DMS53 treated with DMSO at 0.1 percent for 48 hours (cell line): ENCODE measurements around the gene TMEM50B.
"Not testable (repeated sequence)": the region's sequence is repeated elsewhere in the genome, so short reads cannot be mapped to it uniquely, and the experiment has no call there.

ENCODE experiments used
- DNase-seq: peaks from one replicate; lab custom pipeline; 2025; ENCODE audit not compliant: unreplicated experiment; lab: John Stamatoyannopoulos, UW

TMEM50B gene

GRCh38 chr21:33479679-33480480 lies at the start of gene TMEM50B:
TSS of gene TMEM50B (minus strand) at chr21:33479974. CDS start at chr21:33468885, 11,089 bp downstream.
- peak; percentile 84 for DNase-seq

- no peak for DNase-seq
These were observed 43.2 kb upstream of the TMEM50B start for GRCh38 chr21:33522953-33523349.

- DNase-seq, result no peak
These were observed 42.7 kb upstream of the TMEM50B start for GRCh38 chr21:33522297-33522952.

DNA sequence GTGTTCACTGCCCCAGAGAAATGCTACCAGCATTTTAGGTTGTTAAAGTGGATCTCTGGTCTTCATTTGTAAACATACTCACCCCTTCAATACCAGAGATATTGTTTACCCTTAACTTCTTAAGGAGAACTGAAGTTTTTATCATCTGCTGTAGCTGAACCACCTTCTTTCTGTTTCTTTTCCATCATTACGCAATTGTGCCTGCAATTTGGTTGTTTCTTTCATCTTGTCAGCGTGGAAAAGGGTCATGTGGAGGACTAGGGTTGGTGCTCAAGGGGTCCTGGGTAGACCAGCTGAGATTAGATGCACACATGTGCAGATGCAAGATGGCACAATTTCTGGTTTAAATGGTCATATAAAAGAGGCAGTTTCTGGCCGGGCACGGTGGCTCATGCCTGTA lies 39.1 kb upstream of the TMEM50B start:
- DNase-seq, result no peak

- no peak for DNase-seq
These were observed 34.5 kb upstream of the TMEM50B start for GRCh38 chr21:33514229-33514628.

GRCh38 chr21:33512481-33512880 lies 32.7 kb upstream of the TMEM50B start:
- no peak for DNase-seq

DNA sequence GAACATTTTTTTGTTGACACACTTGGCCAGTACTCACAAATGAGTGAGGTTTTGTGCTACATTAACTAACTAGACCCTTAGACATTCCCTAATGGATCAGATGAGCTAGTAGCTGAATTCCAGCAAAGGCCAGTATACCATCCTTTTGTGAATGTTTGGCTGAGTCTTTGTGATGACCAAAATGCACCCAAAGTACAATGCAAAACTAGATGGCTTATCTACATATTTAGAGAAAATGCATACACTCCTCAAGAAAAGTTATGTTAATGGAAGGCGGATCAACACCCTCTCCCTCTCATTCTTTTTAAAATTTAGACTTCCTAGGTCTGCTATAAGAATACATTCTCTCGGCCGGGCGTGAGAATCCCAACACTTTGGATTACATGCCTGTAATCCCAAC lies 31.9 kb upstream of the TMEM50B start:
- DNase-seq, result no peak

- DNase-seq, result no peak
These were observed 31.1 kb upstream of the TMEM50B start for GRCh38 chr21:33510826-33511225.

DNA sequence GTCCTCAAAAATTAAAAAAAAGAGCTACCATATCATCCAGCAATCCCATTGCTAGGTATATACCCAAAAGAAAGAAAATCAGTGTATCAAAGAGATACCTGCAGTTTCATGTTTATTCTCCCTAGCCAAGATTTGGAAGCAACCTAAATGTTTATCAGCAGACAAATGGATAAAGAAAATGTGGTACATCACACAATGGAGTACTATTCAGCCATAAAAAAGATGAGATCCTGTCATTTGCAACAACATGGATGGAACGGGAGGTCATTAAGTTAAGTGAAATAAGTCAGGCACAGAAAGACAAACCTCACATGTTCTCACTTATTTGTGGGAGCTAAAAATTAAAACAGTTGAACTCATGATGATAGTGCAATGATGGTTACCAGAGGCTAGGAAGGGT lies 27.2 kb upstream of the TMEM50B start:
- not testable (repeated sequence) for DNase-seq

DNA sequence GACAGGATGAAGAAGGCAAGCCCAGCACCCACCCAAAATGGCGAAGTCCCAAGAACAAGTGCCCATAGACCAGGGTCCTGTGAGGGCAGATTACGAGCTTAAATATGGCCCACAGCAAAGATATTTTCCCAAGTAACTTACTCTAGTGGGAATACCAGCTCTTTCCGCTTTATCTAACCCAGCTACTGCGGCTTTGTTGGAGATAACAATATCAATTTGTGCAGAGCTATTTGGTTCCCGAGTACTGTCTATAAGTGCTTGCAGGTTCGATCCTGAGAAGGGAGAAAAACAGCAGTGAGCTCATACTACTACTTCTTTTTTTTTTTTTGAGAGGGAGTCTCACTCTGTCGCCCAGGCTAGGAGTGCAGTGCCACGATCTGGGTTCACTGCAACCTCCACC lies 26.1 kb upstream of the TMEM50B start:
- DNase-seq, result no peak

GRCh38 chr21:33496345-33496744 lies 16.6 kb upstream of the TMEM50B start:
- DNase-seq, result no peak

DNA sequence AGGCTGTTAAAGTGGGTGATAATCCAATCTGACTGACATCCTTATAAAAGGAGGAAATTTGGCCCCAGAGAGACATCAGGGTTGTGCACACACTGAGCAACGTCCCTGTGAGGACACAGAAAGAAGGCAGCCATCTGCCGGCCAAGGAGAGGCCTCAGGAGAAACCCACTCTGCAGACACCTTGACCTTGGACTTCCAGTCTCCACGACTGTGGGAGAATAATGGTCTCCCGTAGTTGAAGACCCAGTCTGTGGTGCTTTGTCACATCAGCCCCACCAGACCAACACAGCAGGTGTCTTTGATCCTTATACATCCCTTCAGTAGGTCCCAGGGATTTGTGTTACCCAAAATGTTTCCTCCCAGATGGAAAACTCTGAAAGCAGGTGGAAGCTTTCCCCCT lies 16.0 kb upstream of the TMEM50B start:
- DNase-seq, result no peak

DNA sequence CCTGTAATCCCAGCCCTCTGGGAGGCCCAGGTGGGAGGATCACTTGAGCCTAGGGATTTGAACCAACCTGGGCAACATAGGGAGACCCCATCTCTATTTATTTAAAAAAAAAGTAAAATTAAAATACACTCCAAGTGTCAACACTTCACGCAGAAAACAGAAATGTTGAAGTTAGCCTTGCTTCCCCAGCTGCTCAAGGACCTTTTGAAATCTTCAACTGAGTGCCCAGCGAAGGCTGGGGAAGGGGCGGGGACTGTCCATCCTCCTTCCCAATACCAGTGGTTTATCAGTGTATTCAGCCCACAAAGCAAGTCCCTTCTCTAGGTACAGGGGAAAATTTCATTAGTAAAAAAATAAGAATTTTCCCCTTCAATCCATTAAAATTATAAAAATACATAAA lies 14.0 kb upstream of the TMEM50B start:
- no peak for DNase-seq

GRCh38 chr21:33492571-33492970 lies 12.8 kb upstream of the TMEM50B start:
- DNase-seq, result no peak

GRCh38 chr21:33491373-33492102 lies 11.8 kb upstream of the TMEM50B start, which contains the start of gene DNAJC28:
TSS of gene DNAJC28 (minus strand) at chr21:33491716. CDS start at chr21:33489393, 2,323 bp downstream.
- peak; percentile 64 for DNase-seq

DNA sequence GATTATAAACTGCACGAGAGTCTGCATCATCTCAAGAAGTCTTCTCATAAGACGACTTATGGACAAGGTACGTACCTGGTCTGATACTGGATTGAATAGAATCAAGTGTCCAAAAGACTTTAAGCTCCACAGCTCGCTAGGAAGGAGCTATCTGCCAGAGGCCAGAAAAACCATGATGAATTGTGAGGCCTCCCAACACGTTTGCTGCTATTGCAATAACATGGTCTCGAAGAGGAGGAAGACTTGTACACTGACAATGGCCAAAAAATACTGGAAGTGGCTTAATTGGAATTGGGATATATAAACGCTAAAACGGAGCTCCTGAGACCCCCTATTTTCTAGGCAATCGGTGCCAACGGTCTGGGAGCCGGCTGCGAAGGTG lies 11.2 kb upstream of the TMEM50B start:
- no peak for DNase-seq

DNA sequence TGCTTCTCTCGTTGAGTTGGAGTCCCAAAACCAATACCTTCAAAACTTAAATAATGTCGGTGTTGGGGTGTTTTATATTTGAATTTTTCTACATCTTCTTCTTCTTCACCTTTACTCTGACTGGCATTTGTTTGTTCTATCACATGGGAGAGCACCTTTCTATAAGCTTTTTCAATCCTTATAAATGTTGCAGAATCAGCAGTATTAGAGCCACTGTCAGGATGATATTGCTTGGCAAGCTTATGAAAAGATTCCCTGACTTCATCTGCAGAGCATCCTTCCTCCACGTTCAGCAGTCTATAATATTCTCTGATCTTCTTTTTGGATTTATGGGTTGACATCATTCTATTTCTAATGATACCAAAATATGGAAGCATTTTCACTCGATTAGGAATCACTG lies 9.2 kb upstream of the TMEM50B start:
- no peak for DNase-seq

- DNase-seq, result no peak
These were observed 8.2 kb upstream of the TMEM50B start for GRCh38 chr21:33487996-33488395.

DNA sequence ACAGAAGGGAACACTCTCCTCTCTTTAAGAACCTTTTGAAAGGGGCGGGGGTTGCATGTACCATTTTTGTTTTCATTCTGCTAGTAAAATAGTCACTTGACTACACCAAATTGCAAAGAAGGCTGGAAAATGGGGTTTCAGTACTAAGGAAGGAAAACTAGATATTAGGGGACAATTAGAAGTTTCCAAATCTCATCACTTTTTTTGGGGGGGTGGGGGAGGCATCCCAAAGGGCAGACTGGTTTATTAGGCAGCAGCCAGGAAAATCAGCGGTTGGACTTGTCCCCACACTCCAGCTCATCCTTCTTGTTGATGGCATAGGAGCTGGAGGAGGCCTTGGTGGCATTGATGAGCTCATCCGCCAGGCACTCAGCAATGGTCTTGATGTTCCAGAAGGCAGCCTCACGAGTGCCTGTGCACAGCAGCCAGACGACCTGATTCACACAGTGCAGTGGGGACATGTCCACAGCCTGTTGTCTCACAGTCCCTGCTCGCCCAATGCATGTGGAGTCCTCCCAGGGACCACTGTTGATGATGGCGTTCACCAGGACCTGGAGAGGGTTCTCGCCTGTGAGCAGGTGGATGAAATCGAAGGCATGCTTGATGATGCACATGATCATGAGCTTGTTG lies 1.7 kb upstream of the TMEM50B start:
- DNase-seq, result no peak

DNA sequence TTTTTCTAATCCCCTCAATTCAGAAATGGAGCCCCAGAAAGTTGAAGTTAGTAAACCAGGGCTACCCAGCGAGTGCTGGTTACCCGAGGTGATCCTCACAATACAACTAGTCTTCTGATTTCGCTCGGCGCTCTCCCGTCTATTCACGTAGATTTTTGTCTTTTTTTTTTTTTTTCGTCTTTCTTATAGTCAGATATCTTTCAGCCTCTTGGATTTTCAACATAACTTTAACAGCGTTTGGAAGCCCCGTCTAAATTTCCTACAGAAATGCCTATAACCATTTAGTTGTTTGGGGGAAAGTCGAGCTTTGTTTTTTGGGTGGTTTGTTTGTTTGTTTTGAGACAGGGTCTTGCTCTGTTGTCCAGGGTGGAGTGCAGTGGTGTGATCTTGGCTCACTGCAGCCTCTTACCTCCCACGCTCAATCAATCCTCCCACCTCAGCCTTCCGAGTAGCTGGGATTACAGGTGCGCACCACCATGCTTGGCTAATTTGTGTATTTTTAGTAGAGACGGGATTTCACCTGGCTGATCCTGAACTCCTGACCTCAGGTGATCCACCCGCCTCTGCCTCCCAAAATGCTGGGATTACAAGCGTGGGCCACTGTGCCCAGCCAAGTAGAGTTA lies 818 bp upstream of the TMEM50B start:
- DNase-seq, result no peak
